ENCODE measurements around the gene ATG16L2.
"Not testable (repeated sequence)": the region's sequence is repeated elsewhere in the genome, so short reads cannot be mapped to it uniquely, and the experiment has no call there.

ATG16L2 gene

DNA sequence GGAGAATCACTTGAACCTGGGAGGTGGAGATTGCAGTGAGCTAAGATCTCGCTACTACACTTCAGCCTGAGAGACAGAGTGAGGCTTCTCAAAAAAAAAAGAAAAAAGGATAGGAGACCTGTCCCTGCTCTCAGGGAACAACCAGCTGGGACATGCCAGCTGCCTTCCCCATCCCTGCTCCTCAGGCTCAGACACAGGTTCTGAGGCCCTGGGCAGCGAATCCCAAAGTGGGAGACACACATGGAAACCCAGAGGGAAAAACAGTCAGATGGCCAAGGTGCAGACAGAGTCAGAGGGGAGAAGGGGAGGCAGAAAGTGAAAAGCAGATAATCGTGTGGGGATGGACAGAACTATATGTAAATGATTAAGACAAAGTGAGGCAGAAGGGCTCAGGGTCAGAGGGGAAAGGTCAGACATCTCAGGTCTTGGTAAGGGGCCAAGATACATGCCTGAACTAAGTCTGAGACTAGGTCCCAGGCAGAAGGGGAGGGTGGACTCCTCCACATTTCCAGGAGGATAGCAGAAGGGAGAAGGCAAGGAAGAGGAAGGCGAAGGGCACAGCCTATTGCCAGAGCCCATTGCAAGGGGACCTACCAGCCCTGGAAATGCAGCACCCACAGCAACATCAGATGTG, 34.6 kb upstream of the ATG16L2 start:
- no peak for DNase-seq (ENCODE audit: low spot score)

DNA sequence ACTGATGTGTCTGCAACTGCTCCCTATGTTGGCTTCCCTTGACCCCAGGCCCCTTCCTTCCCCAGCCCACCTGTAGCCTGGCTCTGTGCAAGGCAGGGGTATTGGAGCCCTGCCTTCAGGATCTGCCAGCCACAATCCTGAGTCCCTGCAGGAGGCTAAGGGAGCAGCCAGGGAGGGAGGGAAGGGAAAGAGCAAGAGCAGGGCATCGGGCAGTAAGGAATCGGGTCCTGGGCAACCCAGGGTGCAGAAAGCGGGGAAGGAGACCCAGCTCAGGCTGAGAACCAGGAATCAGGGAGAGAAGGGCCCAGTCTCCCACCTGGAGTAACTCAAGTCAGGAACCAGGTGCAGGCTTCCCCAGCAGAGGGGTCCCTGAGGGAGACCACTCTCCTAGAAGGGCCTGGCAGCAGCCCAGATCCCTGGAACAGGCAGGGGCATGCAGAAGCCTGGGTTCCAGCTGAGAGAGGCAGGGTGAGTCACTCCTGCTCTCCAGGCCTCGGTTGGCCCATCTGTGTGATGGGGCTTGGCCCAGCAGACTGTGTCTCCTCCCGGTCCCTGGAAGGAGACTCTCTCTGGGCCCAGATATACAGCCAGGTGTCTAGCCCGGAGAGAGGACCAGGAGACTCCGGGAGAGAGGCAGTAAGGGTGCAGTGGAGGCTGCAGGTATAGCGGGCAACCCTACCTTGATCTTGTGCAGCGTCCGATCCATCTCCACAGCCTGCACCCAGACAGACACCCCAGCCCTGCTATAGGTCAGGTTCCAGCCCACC, 33.7 kb upstream of the ATG16L2 start:
- no peak for DNase-seq (ENCODE audit: low spot score)

DNA sequence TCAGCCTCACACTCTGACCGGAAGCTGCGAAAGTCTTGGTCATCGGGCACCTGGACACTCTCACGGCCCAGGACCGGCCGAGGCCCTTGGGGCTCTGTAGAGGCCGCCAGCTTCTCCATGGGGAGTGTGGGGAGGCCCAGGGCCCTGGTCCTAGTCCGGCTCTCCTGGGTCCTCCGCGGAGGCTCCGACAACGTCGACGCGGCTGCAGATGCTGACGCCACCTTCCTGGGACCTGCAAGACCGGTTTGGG, 33.2 kb upstream of the ATG16L2 start:
- DNase-seq (ENCODE audit: low spot score) = no peak

DNA sequence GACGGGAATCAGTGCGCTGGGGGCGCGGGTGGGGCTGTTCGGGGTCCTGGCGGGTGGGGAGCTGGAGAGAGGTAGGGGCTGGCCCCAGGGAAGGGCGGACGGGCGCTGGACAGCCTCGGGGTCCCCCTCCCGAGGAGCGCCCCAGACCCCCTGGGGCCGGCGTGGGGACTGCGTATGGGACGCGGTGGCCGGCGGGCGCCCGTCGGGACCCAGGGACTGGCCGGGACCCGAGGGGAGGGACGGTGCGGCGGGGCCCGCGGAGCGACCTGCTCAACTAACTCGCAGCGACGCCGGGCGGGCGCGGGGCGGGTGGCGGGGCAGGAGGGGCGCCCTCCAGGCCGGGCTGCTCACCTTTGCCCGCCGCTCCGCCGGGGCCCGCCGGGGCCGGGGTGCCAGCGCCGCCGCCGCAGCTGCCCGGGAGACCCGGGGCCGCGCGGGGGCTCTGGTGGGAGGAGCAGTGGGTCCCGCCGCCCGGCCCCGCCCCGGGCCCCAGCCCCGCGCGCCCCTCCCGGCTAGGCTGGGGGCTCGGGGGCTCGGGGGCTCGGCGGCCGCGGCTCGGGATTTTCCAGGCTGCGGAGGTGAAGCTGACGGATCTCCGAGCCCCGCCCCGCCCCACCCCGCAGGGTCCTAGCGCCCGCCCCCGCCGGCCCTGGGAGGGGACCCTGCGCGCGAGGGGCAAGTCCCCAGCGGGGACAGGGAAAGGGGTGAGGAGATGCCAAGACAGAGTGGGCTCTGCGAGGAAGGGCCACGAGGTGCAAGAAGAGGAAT, 32.7 kb upstream of the ATG16L2 start:
- no peak for DNase-seq (ENCODE audit: low spot score)

DNA sequence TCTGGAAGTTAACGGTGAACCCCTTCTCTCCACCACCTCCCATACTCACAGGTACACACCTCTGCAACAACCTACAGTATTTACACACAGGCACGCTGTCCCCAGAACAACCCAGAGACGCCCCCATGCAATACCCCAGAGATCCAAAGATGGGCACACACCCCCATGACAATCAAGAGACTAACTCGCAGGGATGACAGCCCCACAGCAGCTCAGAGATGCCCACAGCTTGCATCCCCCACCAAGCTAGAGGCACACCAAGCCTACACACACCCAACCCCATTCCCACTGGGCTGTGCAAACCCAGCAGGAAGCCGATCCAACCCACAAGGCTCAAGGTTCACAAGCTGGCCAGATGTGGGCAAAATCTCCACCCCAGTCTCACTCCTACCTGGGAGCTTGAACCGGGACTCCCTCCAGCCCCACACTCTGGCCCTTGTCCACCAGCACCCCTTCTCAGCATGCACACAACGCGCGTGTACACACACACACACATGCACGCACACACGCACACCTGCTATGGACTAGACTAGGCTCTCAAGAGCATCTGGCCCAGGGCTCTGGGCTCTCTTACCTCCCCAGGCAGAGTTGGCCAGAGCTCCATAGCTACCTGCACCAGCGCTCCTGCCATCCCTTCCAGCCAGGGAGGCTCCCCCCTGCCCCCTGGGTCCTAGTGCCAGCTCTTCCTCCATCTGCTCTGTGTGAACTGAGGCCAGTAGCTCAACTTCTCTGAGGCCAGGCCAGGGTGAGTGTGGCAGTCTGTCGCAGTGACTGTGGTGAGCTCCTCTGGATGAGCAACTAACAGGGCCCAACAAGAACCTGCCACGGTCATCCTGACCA, 31.9 kb upstream of the ATG16L2 start:
- no peak for DNase-seq (ENCODE audit: low spot score)

DNA sequence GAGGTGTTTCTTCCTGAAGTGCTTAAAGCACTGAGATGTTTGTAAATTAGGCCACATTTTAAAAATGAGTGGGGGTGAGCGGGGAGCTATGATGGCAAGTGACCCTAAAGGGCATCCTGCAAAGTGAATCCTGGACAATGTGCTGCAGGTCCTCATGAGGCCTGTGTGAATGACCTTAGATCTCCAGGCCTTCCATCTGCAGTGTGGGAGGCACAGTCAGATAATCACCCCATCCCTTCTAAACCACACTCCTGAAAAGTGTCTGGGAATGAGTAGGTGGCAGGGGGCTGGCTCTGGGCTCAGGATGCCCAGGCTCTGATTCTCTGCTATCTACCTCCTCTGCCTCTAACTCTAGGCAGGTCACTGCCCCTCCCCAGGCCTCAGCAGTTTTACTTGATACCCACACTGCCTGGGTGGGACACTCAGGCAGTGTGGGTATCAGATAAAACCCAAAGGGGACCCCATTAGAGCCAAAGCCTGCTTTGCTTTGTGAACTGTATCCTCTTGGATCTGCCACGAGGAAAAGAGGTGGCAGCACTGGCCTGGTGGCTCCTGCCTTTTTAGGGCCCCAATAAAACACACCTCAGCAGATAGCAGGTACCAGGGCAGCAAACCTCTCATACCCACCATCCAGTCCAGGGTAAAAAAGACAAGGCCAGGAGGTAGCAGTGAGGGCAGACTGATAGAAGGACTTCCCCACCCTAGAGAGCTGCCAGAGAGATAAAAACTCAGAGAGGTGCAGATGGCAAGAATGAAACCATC, 30.9 kb upstream of the ATG16L2 start:
- no peak for DNase-seq (ENCODE audit: low spot score)

DNA sequence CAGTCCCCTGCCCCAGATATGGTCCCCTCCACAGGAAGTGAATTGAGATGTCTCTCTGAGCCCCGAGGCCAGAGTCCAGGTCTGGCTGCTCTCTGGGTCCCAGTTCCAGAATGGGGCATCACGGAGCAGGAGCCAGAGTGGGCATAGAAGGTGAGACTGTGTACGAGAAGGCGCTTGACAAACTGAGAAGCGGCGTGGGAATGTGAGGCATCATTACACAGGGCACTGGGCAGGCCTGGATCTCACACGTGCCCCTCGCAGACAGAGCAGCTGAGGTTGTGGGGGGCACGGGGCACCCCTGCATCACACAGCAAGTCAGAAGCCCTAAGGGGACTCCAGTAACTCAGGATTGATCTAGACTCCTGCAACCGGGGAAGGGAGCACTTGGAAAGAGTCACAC, 29.5 kb upstream of the ATG16L2 start:
- no peak for DNase-seq (ENCODE audit: low spot score)

DNA sequence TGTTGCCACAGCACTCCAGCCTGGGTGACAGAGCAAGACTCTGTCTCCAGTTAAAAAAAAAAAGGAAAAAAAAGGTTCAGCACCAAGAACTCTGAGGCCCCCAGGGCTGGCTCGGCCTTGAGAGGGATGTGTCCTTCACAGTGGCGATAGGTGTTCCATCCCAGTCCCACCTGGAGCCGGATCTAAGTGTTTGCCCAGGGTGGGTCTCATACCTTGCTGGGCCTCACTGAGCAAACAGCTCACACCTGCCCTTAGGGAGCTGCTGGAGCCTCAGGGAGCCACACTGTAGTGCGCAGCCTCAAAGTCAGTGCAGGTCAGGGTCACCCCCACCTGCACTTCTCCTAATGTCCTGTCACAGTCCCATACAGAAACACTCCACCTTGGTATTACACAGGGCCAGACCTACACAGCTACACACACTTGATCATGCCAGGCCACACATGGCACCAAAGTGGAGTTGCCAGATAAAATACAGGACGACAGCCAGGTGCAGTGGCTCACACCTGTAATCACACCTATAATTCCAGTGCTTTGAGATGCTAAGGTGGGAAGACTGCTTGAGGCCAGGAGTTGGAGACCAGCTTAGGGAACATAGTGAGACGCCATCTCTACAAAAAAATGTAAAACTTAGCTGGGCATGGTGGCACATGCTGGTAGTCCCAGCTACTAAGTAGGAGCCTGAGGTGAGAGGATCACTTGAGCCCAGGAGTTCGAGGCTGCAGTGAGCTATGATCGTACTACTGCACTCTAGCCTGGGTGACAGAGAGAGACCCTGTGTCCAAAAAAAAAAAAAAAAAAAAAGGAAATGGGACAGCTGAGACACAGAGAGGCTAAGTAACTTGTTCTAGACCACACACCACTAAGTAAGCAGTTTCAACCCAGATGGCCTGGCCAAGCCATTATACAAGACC, 27.7 kb upstream of the ATG16L2 start:
- no peak for DNase-seq (ENCODE audit: low spot score)

DNA sequence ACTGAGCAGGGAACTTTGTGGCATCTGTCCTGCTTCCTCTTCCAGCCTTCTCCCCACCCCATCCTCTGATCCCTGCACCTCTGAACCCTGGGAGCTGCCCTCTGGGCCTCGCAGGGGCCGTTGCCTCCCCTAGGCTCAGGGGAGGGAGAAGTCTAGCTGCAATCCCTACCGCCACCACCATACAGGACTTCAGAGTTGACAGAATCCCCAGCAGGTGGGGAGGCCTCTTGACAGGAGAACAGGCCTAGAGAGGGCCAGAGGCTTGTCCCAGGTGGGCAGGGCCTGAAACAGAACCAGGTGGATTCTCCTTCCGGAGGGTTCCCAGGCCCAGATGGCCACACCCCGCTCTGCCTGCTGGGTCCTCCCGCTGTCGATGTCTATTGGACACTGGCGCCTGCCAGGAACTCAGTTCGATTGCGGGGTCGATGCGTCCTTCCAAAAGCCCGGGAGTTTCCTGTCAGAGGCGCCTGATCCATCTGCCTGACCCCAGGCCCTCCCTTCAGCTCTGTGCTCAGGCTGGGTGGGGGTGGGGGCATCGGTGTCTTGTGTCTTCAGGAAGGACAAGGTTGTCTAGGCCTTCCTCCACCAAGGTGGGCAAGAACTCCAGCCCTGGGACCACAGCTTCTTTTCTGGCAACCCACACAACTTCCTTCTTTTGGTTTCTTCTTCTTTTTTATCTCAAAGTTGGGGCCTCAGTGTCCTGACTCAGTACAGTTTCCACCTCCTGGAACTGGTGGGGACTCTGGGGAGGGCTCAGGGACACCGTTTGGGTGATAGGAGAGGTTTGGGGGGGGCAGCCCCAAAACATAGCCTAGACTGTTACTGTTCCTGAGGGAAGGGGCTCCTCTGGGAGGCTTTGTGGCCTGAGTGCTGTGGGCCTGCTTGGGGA, 26.8 kb upstream of the ATG16L2 start:
- no peak for DNase-seq (ENCODE audit: low spot score)

DNA sequence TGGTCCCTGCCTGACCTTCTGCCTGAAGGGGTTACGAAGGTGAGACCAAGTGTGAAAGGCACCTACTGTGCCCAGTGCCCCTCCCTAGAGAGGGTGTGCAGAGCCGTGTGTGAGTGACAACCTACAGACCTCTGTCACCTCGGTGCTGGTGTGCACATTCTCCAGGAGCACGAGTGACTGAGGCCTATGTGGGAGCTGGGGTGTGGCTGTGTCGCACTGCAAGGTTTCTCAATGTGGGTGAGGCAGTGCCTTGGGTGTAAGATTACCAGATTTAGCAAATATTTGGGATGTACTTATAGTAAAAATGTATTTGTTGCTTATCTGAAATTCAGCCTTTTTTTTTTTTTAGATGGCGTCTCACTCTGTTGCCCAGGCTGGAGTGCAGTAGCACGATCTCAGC, 26.0 kb upstream of the ATG16L2 start:
- DNase-seq (ENCODE audit: low spot score) = no peak

DNA sequence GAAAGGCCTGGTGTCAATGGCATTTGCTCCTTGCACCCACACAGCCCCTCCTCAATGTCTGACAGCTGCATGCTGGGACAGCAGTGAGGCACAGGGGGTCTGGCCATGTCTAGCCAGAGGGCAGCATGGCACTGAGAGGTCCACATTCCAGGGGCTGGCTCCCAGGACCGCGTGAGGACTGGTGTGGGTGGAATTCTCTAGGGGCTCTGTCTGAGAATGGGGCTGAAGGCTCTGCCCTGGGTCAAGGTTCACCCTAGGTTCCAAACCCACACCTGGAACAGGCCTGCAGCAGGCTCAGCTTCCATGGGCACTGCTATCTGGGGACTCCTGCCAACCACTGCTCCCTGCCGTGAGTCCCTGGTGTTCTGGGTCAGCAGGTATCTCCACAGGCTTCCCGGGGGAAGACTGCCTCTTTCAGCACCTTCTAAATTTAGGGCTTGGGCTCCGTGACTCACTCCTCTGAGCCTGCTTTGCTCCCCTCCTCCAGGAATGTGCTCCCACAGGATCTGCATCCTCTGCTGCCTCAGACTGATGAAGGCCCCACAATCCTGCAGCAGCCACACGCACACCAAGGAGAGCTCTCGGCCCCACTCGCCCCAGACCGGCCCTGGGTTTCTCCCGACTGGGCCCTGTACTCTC, 24.6 kb upstream of the ATG16L2 start:
- DNase-seq (ENCODE audit: low spot score) = no peak

DNA sequence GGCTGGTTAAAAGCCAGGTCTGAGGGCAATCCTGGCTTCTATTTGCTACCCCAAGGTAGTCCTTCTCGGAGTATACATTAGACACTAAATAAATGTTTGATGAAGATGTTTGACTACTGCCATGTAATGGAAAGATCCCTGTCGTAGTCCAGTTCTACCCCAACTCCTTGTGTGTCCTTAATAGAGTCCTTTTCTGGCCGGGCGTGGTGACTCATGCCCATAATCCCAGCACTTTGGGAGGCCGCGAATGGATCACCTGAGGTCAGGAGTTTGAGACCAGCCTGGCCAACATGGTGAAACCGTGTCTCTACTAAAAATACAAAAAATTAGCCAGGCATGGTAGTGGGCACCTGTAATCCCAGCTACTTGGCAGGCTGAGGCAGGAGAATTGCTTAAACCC, 23.0 kb upstream of the ATG16L2 start:
- not testable (repeated sequence) for DNase-seq (ENCODE audit: low spot score)

DNA sequence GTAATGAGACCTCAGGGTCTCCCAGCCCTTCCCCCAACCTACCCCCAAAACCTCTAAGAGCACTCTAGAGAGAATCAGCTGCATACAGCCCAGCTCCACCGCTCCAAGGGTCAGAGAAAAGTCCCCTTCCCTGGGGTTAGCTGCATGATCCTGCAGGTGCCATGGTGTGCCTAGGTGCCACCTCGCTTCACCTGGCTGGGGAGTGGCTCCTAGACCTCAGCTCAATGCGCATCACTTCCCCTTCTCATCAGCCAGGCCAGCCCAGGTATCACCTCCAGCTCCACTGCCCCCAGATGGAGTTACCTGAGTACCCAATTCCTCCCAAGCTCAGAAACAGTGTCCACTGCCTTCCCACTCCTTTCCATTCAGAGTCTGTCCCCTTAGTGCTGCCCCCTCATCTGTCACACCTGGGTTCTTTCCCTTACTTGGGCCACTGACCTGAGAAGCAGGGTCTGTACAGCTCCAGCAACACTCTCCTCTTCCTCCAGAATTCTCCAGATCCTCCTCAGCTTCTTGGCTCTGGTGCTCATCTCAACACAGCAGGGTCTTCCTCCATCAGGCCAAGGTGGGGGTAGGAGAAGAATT, 21.7 kb upstream of the ATG16L2 start:
- DNase-seq (ENCODE audit: low spot score) = no peak

DNA sequence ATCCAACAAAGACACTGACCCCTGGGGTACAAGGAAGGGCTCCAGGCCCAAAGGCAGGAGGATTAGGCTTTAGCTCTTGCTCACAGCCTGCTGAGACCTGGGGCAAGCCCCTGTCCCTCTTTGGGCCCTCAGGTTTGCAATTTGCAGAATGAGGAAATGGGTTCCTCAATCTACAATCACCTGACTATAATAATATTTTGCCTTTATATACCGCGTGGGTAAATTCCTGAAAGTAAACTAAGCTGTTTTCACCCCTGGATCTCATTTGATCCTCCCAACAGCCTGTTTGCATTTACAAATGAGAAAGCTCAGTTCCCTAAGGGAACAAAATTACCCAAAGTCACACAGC, 21.2 kb upstream of the ATG16L2 start:
- no peak for DNase-seq (ENCODE audit: low spot score)

DNA sequence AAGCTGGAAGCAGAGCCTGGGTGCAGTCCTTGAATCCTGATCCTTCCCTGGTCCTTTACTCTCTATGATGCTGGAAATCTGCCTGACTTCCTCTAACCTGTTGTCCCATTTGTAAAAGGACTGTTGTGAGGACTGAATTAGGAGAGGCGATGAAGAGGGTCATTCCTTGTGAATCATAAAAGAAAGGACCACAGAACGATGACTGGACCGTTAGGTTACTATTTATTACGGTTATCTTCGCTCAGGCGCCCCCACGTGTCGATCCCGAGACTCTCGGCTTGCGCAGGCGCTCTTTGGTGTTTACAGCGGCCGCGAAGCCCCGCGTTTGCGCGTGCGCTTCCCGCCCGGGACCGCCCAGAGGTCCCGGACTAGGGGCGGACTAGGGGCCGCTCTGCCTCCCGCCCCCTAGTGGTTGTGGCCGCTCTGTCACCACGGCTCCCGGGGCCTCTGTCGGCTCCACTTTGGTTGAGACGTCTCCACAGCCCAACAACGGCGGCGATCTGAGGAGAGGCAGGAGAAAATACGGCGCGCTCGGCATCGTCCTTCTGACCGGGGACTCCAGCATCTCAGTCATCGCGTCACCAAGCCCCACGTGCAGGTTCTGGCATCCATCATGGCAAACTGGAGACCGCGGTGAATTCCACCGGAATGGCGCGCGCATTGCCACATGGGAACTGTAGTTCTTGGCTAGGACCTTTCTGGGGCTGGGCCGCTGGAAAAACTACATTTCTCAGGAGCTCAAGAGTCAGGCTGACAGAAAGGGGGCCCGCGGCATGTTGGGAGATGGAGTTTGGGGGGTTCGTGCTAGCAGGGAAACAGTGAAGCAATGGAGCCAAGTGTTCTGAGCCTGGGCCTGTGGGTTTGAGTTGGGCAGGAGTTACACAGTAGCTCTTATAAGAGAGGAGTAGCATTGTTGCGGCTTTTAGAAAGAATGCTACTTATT, 20.5 kb upstream of the ATG16L2 start, which contains the start of gene STARD10:
Gene STARD10 (minus strand): TSS at position 623 of the 943 bp plus-strand sequence. CDS start 12,866 bp downstream, outside the sequence.
- peak; percentile 100 for DNase-seq (ENCODE audit: low spot score)

DNA sequence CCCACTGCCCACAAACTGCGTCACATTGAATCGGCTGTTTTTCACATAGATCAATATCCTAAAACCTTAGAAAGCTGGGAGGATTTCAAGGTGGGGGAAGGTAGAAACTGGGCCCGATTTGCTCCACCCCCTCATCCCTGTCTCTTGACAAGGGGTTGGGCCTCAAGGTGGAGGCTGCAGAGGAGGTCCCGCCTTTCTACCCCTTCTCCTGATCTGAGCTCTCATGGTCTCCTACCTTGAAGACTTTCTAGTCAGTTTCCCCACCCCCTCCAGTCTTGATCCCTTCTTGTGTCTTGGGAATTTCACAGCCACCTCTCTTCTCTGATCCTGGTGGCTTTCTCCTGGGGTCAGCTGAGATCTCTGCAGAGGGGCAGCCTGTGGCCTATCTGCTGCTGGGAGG, 15.8 kb upstream of the ATG16L2 start:
- no peak for DNase-seq (ENCODE audit: low spot score)

DNA sequence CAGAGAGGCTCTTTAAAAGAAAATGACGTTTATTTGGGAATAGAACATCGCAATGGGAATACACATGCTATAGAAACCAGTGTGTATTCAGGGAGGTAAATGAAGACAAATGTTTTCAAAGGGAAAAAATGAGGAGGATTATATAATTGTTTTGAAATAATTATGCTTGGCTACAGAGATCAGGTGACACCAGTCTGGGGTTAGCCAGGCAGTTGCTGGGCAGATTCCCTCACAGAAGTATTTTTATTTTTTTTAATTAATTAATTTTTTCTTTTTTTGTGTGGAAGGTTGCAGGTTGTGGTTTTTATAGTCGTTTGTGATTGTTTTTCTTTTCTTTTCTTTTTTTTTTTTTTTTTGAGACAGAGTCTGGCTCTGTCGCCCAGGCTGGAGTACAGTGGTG, 14.8 kb upstream of the ATG16L2 start:
- no peak for DNase-seq (ENCODE audit: low spot score)

DNA sequence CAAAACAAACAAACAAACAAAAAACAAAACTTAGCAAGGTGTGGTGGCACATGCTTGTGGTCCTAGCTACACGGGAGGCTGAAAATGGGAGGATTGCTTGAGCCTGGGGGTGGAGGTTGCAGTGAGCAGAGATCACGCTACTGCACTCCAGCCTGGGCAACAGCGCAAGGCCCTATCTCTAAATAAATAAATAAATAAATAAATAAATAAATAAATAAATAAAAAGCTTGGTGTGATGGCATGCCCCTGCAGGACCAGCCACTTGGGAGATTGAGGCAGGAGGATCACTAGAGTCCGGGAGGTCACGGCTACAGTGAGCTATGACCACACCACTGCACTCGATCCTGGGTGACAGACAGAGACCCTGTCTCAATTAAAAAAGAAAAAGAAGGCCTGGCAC, 11.4 kb upstream of the ATG16L2 start:
- DNase-seq (ENCODE audit: low spot score) = no peak
